Karpas-422 (cell line): ENCODE measurements around the gene CAPZB. TPM values are rescaled to one million over a fixed set of nuclear protein-coding genes. Genes with fewer than 3 reads are reported as not detected.

Experiments used
- DNase-seq: peaks from one replicate; pipeline ENCODE4 v3.0.0-alpha.2; 2015
- H2AFZ ChIP-seq: fragments of 200-600 bp; sonication (generic); 2 replicates; pipeline ENCODE4 v1.6.1; 2014; ENCODE audit warnings: antibody characterized with exemption, low read length, mixed read lengths
- H3K27ac ChIP-seq: fragments of 200-600 bp; sonication (generic); 2 replicates; pipeline ENCODE4 v1.5.1; 2014; ENCODE audit warnings: mild to moderate bottlenecking, low read length, moderate library complexity
- H3K27me3 ChIP-seq: fragments of 200-600 bp; sonication (generic); 2 replicates; pipeline ENCODE4 v1.6.1; 2014; ENCODE audit warnings: low read length, mixed read lengths
- H3K36me3 ChIP-seq: fragments of 200-600 bp; sonication (generic); 2 replicates; pipeline ENCODE4 v1.6.1; 2014; ENCODE audit warnings: low read length, mixed read lengths; ENCODE audit not compliant: insufficient read depth
- H3K4me1 ChIP-seq: fragments of 200-600 bp; sonication (generic); 2 replicates; pipeline ENCODE4 v1.6.1; 2014; ENCODE audit warnings: mild to moderate bottlenecking, low read length, mixed read lengths
- H3K4me2 ChIP-seq: fragments of 200-600 bp; sonication (generic); 2 replicates; pipeline ENCODE4 v1.6.1; 2014; ENCODE audit warnings: low read length, low read depth, mild to moderate bottlenecking; ENCODE audit not compliant: poor library complexity, severe bottlenecking
- H3K4me3 ChIP-seq: fragments of 200-600 bp; sonication (generic); 2 replicates; pipeline ENCODE4 v1.5.1; 2014; ENCODE audit warnings: mild to moderate bottlenecking, antibody characterized with exemption, low read length, mixed read lengths
- H3K79me2 ChIP-seq: fragments of 200-600 bp; sonication (generic); 2 replicates; pipeline ENCODE4 v1.6.1; 2014; ENCODE audit warnings: mild to moderate bottlenecking, low read length, mixed read lengths
- H3K9ac ChIP-seq: fragments of 200-600 bp; sonication (generic); 2 replicates; pipeline ENCODE4 v1.6.0; 2014; ENCODE audit warnings: low read length
- H3K9me2 ChIP-seq: fragments of 200-600 bp; sonication (generic), shearing (Covaris generic); replicated peaks from 2 replicates; pipeline ENCODE4 v1.6.0; 2014; ENCODE audit warnings: mild to moderate bottlenecking, low read length, moderate library complexity; ENCODE audit not compliant: insufficient read depth
- H3K9me3 ChIP-seq: fragments of 300-700, 200-600 bp; sonication (generic); 2 replicates; pipeline ENCODE4 v1.6.1; 2014; ENCODE audit warnings: low read length, mixed read lengths
- H4K20me1 ChIP-seq: fragments of 200-600 bp; sonication (generic); 2 replicates; pipeline ENCODE4 v1.6.1; 2014; ENCODE audit warnings: mild to moderate bottlenecking, antibody characterized with exemption, low read length, low read depth; ENCODE audit not compliant: insufficient read depth
- total RNA-seq: library from RNA; depleted of rRNA; stranded (reverse); fragments of >200 nt; shearing (Covaris generic); gene quantifications from 2 replicates; pipeline ENCODE4 v1.2.3, GENCODE V29; 2014; ENCODE audit warnings: low replicate concordance

CAPZB gene
- total RNA-seq, 1 experiment from 2014 or later, result 55.5 TPM

DNA sequence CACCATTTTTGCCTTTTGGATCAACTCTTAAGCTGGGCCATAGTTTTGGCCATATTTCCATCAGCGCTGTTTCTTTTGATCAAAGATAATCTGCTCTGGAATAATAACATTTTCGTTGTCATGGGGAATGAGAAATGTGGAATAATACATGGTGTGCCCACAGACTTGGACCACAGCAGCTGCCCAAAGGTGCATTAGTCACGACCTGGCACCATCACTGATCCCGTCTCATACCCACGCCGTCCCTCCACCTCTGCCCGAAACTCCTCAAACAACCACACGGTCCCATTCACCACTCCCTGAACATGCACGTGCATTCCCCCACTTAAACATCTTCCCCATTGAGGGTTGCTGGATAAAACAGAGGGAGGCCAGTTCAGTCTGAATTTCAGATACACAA, 96.4 kb downstream of the CAPZB start:
- H3K9ac ChIP-seq, result no peak overlapping the region
- no peak for DNase-seq
- no peaks in the 10 kb centered on the region for H3K9me3 ChIP-seq
- H3K36me3 ChIP-seq, result peaks cover 3% of the 10 kb centered on the region; the same call in 1 of the 2 replicates
- H3K9me2 ChIP-seq, result no peaks in the 10 kb centered on the region
- H3K27me3 ChIP-seq, result no peaks in the 10 kb centered on the region
- H3K27ac ChIP-seq, result no peak overlapping the region
- peaks cover 71% of the 10 kb centered on the region for H3K79me2 ChIP-seq
- H3K4me3 ChIP-seq, result no peak overlapping the region
- H3K4me2 ChIP-seq, result no peak overlapping the region
- H4K20me1 ChIP-seq, result 0 out of 2 replicates have a peak, but pooled peaks cover 6% of the 10 kb centered on the region
- H2AFZ ChIP-seq, result no peak overlapping the region
- peaks cover 9% of the 10 kb centered on the region for H3K4me1 ChIP-seq

GRCh38 chr1:19387045-19387467, 98.3 kb downstream of the CAPZB start:
- Histone ChIP-seq H3K4me1 (no peaks in the 10 kb centered on the region), H3K9ac (no peak overlapping the region), H3K79me2 (peaks cover 57% of the 10 kb centered on the region), H3K9me2 (no peaks in the 10 kb centered on the region), H4K20me1 (0 out of 2 replicates have a peak, but pooled peaks cover 6% of the 10 kb centered on the region), H3K27ac (no peak overlapping the region), H3K27me3 (no peaks in the 10 kb centered on the region), H3K4me3 (no peak overlapping the region), H3K4me2 (no peak overlapping the region), H2AFZ (no peak overlapping the region), H3K36me3 (peaks cover 10% of the 10 kb centered on the region; the same call in 1 of the 2 replicates), H3K9me3 (no peaks in the 10 kb centered on the region)
- DNase-seq, result no peak

GRCh38 chr1:19385869-19386591, 99.3 kb downstream of the CAPZB start:
- peaks cover 12% of the 10 kb centered on the region; the same call in 1 of the 2 replicates for H3K36me3 ChIP-seq
- no peaks in the 10 kb centered on the region for H3K27me3 ChIP-seq
- no peak overlapping the region for H3K4me3 ChIP-seq
- no peak for DNase-seq
- no peaks in the 10 kb centered on the region for H3K4me1 ChIP-seq
- H3K9me3 ChIP-seq, result no peaks in the 10 kb centered on the region
- H3K79me2 ChIP-seq, result peaks cover 47% of the 10 kb centered on the region
- H2AFZ ChIP-seq, result no peak overlapping the region
- 0 out of 2 replicates have a peak, but pooled peaks cover 6% of the 10 kb centered on the region for H4K20me1 ChIP-seq
- no peaks in the 10 kb centered on the region for H3K9me2 ChIP-seq
- H3K9ac ChIP-seq, result no peak overlapping the region
- H3K4me2 ChIP-seq, result no peak overlapping the region
- H3K27ac ChIP-seq, result no peak overlapping the region

- DNase-seq, result no peak
- H2AFZ ChIP-seq, result no peak overlapping the region
- peaks cover 39% of the 10 kb centered on the region for H3K79me2 ChIP-seq
- no peak overlapping the region for H3K9ac ChIP-seq
- H3K27ac ChIP-seq, result no peak overlapping the region
- H4K20me1 ChIP-seq, result 0 out of 2 replicates have a peak, but pooled peaks cover 6% of the 10 kb centered on the region
- no peaks in the 10 kb centered on the region for H3K27me3 ChIP-seq
- peaks cover 12% of the 10 kb centered on the region; the same call in 1 of the 2 replicates for H3K36me3 ChIP-seq
- H3K4me2 ChIP-seq, result no peak overlapping the region
- no peaks in the 10 kb centered on the region for H3K4me1 ChIP-seq
- H3K4me3 ChIP-seq, result no peak overlapping the region
- H3K9me3 ChIP-seq, result no peaks in the 10 kb centered on the region
- no peaks in the 10 kb centered on the region for H3K9me2 ChIP-seq
Measured at GRCh38 chr1:19385221-19385620, 100.1 kb downstream of the CAPZB start.

- no peak for DNase-seq
- Histone ChIP-seq H3K36me3 (peaks cover 12% of the 10 kb centered on the region; the same call in 1 of the 2 replicates), H3K4me3 (no peak overlapping the region), H3K9me3 (no peaks in the 10 kb centered on the region), H4K20me1 (0 out of 2 replicates have a peak, but pooled peaks cover 6% of the 10 kb centered on the region), H3K4me2 (no peak overlapping the region), H2AFZ (no peak overlapping the region), H3K27me3 (no peaks in the 10 kb centered on the region), H3K9ac (no peak overlapping the region), H3K9me2 (no peaks in the 10 kb centered on the region), H3K79me2 (peaks cover 35% of the 10 kb centered on the region), H3K4me1 (no peaks in the 10 kb centered on the region), H3K27ac (no peak overlapping the region)
Measured at GRCh38 chr1:19384772-19385187, 100.6 kb downstream of the CAPZB start.

DNA sequence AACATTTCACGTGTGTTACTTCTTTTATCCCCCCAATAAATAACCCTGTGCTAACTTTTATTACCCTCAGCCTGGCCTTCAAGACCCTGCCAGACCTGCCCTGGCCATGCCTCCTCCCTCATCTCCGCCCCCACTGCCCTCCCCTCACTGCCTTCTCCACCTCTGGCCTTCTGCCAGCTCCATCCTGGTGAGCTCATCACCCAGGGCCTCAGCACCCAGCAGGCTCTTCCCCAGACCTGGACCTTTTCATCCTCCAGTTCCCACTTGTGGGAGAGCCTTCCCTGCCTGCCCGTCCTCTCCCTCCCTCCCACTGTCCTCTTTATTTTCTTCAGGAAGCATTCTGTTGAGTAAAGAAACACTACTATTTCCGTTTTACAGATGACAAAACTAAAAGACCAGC, 101.2 kb downstream of the CAPZB start:
- H2AFZ ChIP-seq, result no peak overlapping the region
- no peak overlapping the region for H3K4me3 ChIP-seq
- H3K36me3 ChIP-seq, result peaks cover 16% of the 10 kb centered on the region
- no peaks in the 10 kb centered on the region for H3K9me3 ChIP-seq
- H3K4me2 ChIP-seq, result no peak overlapping the region
- H3K79me2 ChIP-seq, result peaks cover 29% of the 10 kb centered on the region
- DNase-seq, result no peak
- no peak overlapping the region for H3K27ac ChIP-seq
- no peak overlapping the region for H3K9ac ChIP-seq
- H3K9me2 ChIP-seq, result no peaks in the 10 kb centered on the region
- H3K27me3 ChIP-seq, result no peaks in the 10 kb centered on the region
- 0 out of 2 replicates have a peak, but pooled peaks cover 6% of the 10 kb centered on the region for H4K20me1 ChIP-seq
- H3K4me1 ChIP-seq, result no peaks in the 10 kb centered on the region

DNA sequence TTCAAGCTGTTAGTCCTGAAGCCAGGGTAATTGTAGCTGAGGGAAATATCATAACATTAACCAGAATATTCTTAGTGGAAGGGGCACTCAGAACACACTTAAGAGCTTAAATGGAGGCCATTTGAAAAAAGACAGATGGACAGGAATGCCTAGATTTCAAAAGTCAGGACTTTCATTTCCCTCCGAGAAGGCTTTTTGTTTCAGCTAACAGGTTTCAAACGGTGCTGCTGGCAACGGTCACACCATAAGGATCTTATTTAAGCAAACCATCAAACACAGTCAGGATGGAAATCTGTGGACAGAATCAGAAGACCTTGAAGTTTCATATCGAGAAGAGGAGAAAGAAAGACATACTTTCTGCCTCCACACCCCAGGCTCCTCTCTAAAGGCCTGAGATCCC, 103.1 kb downstream of the CAPZB start:
- no peaks in the 10 kb centered on the region for H3K9me2 ChIP-seq
- no peak overlapping the region for H3K9ac ChIP-seq
- H3K27me3 ChIP-seq, result no peaks in the 10 kb centered on the region
- H2AFZ ChIP-seq, result no peak overlapping the region
- no peaks in the 10 kb centered on the region for H4K20me1 ChIP-seq
- no peak overlapping the region for H3K4me2 ChIP-seq
- no peaks in the 10 kb centered on the region for H3K4me1 ChIP-seq
- H3K36me3 ChIP-seq, result peaks cover 31% of the 10 kb centered on the region
- peaks cover 10% of the 10 kb centered on the region for H3K79me2 ChIP-seq
- no peak for DNase-seq
- H3K27ac ChIP-seq, result no peak overlapping the region
- H3K4me3 ChIP-seq, result no peak overlapping the region
- H3K9me3 ChIP-seq, result no peaks in the 10 kb centered on the region

GRCh38 chr1:19381261-19381660, 104.1 kb downstream of the CAPZB start:
- H3K4me1 ChIP-seq, result no peaks in the 10 kb centered on the region
- no peak for DNase-seq
- peaks cover 39% of the 10 kb centered on the region for H3K36me3 ChIP-seq
- no peak overlapping the region for H3K4me3 ChIP-seq
- no peaks in the 10 kb centered on the region for H3K9me2 ChIP-seq
- H2AFZ ChIP-seq, result no peak overlapping the region
- H3K79me2 ChIP-seq, result peaks cover 3% of the 10 kb centered on the region
- no peaks in the 10 kb centered on the region for H3K27me3 ChIP-seq
- no peak overlapping the region for H3K9ac ChIP-seq
- H3K4me2 ChIP-seq, result no peak overlapping the region
- H3K9me3 ChIP-seq, result no peaks in the 10 kb centered on the region
- no peak overlapping the region for H3K27ac ChIP-seq
- no peaks in the 10 kb centered on the region for H4K20me1 ChIP-seq
